KMS-11 (cell line): ENCODE data around the gene SPTBN5.

ENCODE experiments used
- H2AFZ ChIP-seq: fragments of 200-600 bp; sonication (generic); 2 replicates; pipeline ENCODE4 v1.6.1; 2016; ENCODE audit warnings: antibody characterized with exemption, mixed run types, low read depth
- H3K27ac ChIP-seq: fragments of 200-600 bp; sonication (generic); 2 replicates; pipeline ENCODE4 v1.6.1; 2016; ENCODE audit warnings: mild to moderate bottlenecking, mixed run types
- H3K27me3 ChIP-seq: fragments of 200-600 bp; sonication (generic); 2 replicates; pipeline ENCODE4 v1.6.1; 2017; ENCODE audit warnings: mild to moderate bottlenecking, low read depth, mixed run types, moderate library complexity; ENCODE audit not compliant: insufficient read depth
- H3K36me3 ChIP-seq: fragments of 200-600 bp; sonication (generic); 2 replicates; pipeline ENCODE4 v1.6.1; 2017; ENCODE audit warnings: mild to moderate bottlenecking, mixed run types; ENCODE audit not compliant: insufficient read depth
- H3K4me1 ChIP-seq: fragments of 200-600 bp; sonication (generic); 2 replicates; pipeline ENCODE4 v1.6.1; 2016; ENCODE audit warnings: mild to moderate bottlenecking, low read depth, mixed run types; ENCODE audit not compliant: poor library complexity, severe bottlenecking
- H3K4me2 ChIP-seq: fragments of 200-600 bp; sonication (generic); 2 replicates; pipeline ENCODE4 v1.7.0; 2016; ENCODE audit warnings: mild to moderate bottlenecking, mixed run types
- H3K4me3 ChIP-seq: fragments of 200-600 bp; sonication (generic); IDR thresholded peaks from 2 replicates; pipeline ENCODE4 v1.6.1; 2017; ENCODE audit warnings: low read depth, low read length, mixed read lengths; ENCODE audit not compliant: insufficient read depth
- H3K79me2 ChIP-seq: fragments of 200-600 bp; sonication (generic); 2 replicates; pipeline ENCODE4 v1.6.1; 2016; ENCODE audit warnings: low read depth, mixed run types; ENCODE audit not compliant: insufficient read depth
- H3K9ac ChIP-seq: fragments of 200-600 bp; sonication (generic); 2 replicates; pipeline ENCODE4 v1.6.1; 2016; ENCODE audit warnings: mild to moderate bottlenecking, mixed run types
- H4K20me1 ChIP-seq: fragments of 200-600 bp; sonication (generic); 2 replicates; pipeline ENCODE4 v1.6.1; 2016; ENCODE audit warnings: mild to moderate bottlenecking, mixed run types; ENCODE audit not compliant: insufficient read depth
- TF ChIP-seq, protein P1 (sequence below): fragments of 200-600 bp; sonication (generic); conservative IDR thresholded peaks from 2 replicates; pipeline ENCODE4 v1.6.1; 2017; ENCODE audit warnings: low read depth, mild to moderate bottlenecking, antibody characterized with exemption, low read length, moderate library complexity, mixed read lengths

SPTBN5 gene

DNA sequence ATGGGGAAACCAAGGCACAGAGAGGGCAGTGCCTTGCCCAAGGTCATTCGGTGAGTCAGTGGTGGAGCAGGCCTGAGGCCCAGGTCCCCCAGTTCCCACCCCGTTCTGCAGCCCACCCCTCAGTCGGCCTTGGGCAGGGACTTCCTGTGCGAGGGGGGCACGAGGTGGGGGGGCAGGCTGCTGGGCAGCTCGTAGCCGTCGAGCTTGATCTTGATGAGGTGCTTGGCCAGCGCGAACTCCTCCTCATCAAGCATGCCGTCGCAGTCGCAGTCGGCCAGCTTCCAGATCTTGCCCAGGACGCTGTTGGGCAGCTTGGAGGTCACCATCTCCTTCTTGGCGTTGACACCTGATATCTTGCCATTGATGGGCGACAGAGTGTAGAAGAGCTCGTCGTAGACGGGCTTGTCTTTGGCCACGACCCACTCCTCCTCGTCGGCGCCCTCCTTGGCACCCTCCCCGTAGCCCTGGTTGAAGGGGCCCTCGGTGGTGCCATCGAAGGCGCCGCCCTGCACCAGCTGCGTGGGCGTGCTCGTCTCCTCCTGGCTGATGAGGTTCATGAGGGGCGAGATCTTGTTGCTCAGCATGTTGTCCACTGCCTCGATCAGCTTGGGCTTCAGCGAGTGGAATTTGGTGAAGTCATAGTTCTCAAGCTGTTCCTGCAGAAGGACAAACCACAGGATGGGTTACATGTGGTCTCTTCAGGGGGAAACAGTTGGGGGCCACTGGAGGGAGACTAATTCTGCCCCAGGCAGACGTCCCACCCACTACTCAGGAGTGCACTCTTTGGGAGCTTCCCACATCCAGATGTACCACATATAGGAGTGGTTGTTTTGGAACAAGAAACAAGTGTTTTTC, 6.9 kb upstream of the SPTBN5 start:
- Histone ChIP-seq H3K4me1 (peaks cover 7% of the 10 kb centered on the region), H3K27ac (no peak overlapping the region), H3K27me3 (no peaks in the 10 kb centered on the region), H3K36me3 (no peaks in the 10 kb centered on the region), H3K79me2 (no peaks in the 10 kb centered on the region), H3K4me2 (no peak overlapping the region), H2AFZ (no peak overlapping the region), H3K4me3 (no peak overlapping the region), H3K9ac (no peak overlapping the region), H4K20me1 (no peaks in the 10 kb centered on the region)
- TF ChIP-seq, protein P1, sequence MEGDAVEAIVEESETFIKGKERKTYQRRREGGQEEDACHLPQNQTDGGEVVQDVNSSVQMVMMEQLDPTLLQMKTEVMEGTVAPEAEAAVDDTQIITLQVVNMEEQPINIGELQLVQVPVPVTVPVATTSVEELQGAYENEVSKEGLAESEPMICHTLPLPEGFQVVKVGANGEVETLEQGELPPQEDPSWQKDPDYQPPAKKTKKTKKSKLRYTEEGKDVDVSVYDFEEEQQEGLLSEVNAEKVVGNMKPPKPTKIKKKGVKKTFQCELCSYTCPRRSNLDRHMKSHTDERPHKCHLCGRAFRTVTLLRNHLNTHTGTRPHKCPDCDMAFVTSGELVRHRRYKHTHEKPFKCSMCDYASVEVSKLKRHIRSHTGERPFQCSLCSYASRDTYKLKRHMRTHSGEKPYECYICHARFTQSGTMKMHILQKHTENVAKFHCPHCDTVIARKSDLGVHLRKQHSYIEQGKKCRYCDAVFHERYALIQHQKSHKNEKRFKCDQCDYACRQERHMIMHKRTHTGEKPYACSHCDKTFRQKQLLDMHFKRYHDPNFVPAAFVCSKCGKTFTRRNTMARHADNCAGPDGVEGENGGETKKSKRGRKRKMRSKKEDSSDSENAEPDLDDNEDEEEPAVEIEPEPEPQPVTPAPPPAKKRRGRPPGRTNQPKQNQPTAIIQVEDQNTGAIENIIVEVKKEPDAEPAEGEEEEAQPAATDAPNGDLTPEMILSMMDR, result no peak

DNA sequence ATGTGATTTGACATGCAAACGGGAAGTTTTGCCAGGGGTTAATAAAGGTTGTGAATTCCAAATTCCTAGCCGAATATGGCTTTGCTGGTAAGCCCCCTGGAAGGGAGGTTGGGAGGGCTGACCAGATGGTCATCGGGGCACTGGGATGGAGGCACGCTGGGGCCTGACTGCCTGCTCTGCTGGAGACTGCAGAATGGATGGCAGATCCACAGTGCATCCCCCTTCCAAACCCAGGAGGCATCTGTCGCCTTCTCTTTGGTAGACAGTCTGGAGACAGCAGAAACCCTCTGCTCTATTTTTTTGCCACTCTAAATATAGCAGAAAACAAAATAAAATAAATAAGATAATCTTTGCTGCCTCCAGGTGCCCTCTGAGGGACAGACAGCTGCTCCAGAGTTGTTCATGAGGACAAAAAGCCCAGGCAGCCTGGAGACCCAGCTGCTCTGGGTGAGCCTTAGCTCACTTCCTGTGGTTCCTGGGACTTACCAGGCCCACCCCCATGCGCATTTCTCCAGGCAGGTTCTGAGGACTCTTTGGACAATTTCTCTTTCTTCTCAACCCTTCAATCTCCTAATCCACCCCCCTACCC, 6.1 kb upstream of the SPTBN5 start:
- H3K4me2 ChIP-seq, result no peak overlapping the region

DNA sequence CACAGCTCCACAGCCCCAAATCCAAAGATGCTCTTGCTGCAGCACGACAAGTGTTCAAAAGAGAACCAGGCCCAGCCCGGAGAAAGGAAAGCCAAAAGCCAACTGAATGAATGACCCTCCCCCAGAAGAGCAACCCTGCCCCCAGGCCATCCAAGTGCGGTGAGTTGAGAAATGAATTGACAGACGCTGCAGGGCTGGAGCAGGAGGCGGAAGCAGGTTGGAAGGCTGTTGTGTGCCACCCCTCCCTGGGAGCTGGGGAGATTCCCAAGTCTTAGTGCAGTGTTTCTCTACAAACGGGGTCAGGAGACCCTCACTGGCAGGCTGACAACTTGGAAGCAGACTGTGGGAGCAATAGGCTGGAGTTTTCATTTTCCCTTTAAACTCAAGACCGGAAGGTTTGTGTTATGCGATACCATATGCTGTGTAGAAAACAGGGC, 3.5 kb upstream of the SPTBN5 start:
- H3K27me3 ChIP-seq, result no peaks in the 10 kb centered on the region
- H3K4me3 ChIP-seq, result no peak overlapping the region
- H2AFZ ChIP-seq, result no peak overlapping the region
- H3K4me1 ChIP-seq, result no peaks in the 10 kb centered on the region
- H3K36me3 ChIP-seq, result no peaks in the 10 kb centered on the region
- no peaks in the 10 kb centered on the region for H3K79me2 ChIP-seq
- no peaks in the 10 kb centered on the region for H4K20me1 ChIP-seq
- no peak overlapping the region for H3K4me2 ChIP-seq
- H3K27ac ChIP-seq, result no peak overlapping the region
- TF ChIP-seq, protein P1, result no peak
- H3K9ac ChIP-seq, result no peak overlapping the region

More for the DNA sequence above, 6.1 kb upstream of the SPTBN5 start:
- no peak overlapping the region for H2AFZ ChIP-seq
- no peaks in the 10 kb centered on the region for H3K27me3 ChIP-seq
- TF ChIP-seq, protein P1, result no peak
- no peaks in the 10 kb centered on the region for H3K36me3 ChIP-seq
- no peak overlapping the region for H3K4me3 ChIP-seq
- H3K27ac ChIP-seq, result no peak overlapping the region
- H3K9ac ChIP-seq, result no peak overlapping the region
- H4K20me1 ChIP-seq, result no peaks in the 10 kb centered on the region
- H3K79me2 ChIP-seq, result no peaks in the 10 kb centered on the region
- H3K4me1 ChIP-seq, result peaks cover 5% of the 10 kb centered on the region

DNA sequence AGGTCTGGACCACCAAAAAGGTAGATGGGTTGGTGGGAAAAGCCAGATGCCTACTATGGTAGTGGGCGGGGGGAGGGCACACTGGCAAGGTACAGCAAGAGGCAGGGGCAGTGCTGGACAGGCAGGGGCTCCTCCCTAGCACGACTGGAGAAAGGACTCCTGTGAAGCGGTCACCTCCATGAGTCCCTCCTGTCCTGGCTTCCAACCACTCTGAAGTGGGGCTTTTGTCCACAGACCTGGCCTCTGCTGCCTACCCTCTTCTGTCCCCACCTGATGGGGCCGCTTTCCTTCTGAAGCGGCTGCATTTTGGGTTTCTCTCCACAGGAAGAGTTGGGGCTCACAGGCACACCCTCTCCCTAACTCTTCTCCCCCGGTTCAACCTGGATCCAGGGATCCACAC, 2.7 kb upstream of the SPTBN5 start:
- no peaks in the 10 kb centered on the region for H3K36me3 ChIP-seq
- TF ChIP-seq, protein P1, result no peak
- no peak overlapping the region for H3K4me3 ChIP-seq
- H3K4me1 ChIP-seq, result no peaks in the 10 kb centered on the region
- no peaks in the 10 kb centered on the region for H3K27me3 ChIP-seq
- no peak overlapping the region for H3K27ac ChIP-seq
- no peaks in the 10 kb centered on the region for H4K20me1 ChIP-seq
- no peaks in the 10 kb centered on the region for H3K79me2 ChIP-seq
- H2AFZ ChIP-seq, result no peak overlapping the region
- no peak overlapping the region for H3K9ac ChIP-seq
- H3K4me2 ChIP-seq, result no peak overlapping the region
